Suprapubic skin (tissue), 4 donors: ENCODE data around the gene ERRFI1. TPM values are rescaled to one million over a fixed set of nuclear protein-coding genes. Genes with fewer than 3 reads are reported as not detected.
A peak's percentile ranks its signal among the peaks of the same experiment; 100 is the strongest.
"Not testable (repeated sequence)": the region's sequence is repeated elsewhere in the genome, so short reads cannot be mapped to it uniquely, and the experiment has no call there.

Experiments used
- DNase-seq, 2 donors: peaks; one replicate each; pipeline ENCODE4 v3.0.0-alpha.2; 2019; ENCODE audit warnings: low spot score in 2 of 2
- H3K27ac ChIP-seq: fragments of 200-600 bp; sonication (generic); one replicate; pipeline ENCODE4 v1.5.1; 2019
- H3K27me3 ChIP-seq: fragments of 200-600 bp; sonication (generic); one replicate; pipeline ENCODE4 v1.5.1; 2019
- H3K36me3 ChIP-seq: fragments of 200-600 bp; sonication (generic); one replicate; pipeline ENCODE4 v1.5.1; 2019
- H3K4me1 ChIP-seq: fragments of 200-600 bp; sonication (generic); one replicate; pipeline ENCODE4 v1.5.1; 2019
- H3K4me3 ChIP-seq: fragments of 200-600 bp; sonication (generic); one replicate; pipeline ENCODE4 v1.5.1; 2019; ENCODE audit warnings: mild to moderate bottlenecking
- H3K9me3 ChIP-seq: fragments of 200-600 bp; sonication (generic); one replicate; pipeline ENCODE4 v1.5.1; 2019
- CTCF ChIP-seq, 2 donors: fragments of 200-600 bp in 1 of 2; fragments of 450-650 bp in 1 of 2; sonication (generic) in 1 of 2; IDR thresholded peaks; one replicate each; pipeline ENCODE4 v1.5.1; 2016 to 2019; ENCODE audit warnings: antibody characterized with exemption in 2 of 2, mild to moderate bottlenecking in 1 of 2, moderate library complexity in 1 of 2
- EP300 ChIP-seq: sonication (generic); formaldehyde crosslinking; IDR thresholded peaks from one replicate; pipeline ENCODE4 v1.6.1; 2017; ENCODE audit warnings: antibody characterized with exemption
- POLR2A ChIP-seq, 2 donors: fragments of 450-650 bp; IDR thresholded peaks; one replicate each; pipeline ENCODE4 v1.6.1; 2017; ENCODE audit warnings: antibody characterized with exemption in 2 of 2, mild to moderate bottlenecking in 2 of 2, moderate library complexity in 2 of 2
- POLR2AphosphoS5 ChIP-seq, 3 donors: sonication (generic); formaldehyde crosslinking; IDR thresholded peaks; one replicate each; pipeline ENCODE4 v1.6.1; 2017; ENCODE audit warnings: antibody characterized with exemption in 3 of 3
- WGBS: methylation state at CpG from one replicate; pipeline ENCODE4 v1.1.5; 2018; 5-methylcytosine and 5-hydroxymethylcytosine counted together
- total RNA-seq, 4 donors: library from RNA; depleted of rRNA; stranded (reverse); fragments of >200 nt; gene quantifications; one replicate each; pipeline ENCODE4 v1.1.0, GENCODE V29; 2016

ERRFI1 gene
- total RNA-seq, result 100 to 1,000 TPM; 128 to 312 (median 262) TPM

- Histone ChIP-seq H3K9me3 (no peaks in the 10 kb centered on the region), H3K4me3 (peak within 1 kb of the TSS; percentile 94), H3K4me1 (peaks cover 47% of the 10 kb centered on the region), H3K27me3 (no peaks in the 10 kb centered on the region), H3K36me3 (no peaks in the 10 kb centered on the region), H3K27ac (peak within 1 kb of the TSS; percentile 96)
- DNase-seq, result peak; percentile 95 to 97
- 11% methylated on average over 60 of the region's 98 CpGs for WGBS
- no peak for TF ChIP-seq CTCF (IDR thresholded peaks at IDR 0.05)
- TF ChIP-seq EP300, result peak; percentile 4
- TF ChIP-seq POLR2A (IDR thresholded peaks at IDR 0.05), result peak; percentile 94 to 99
- TF ChIP-seq POLR2AphosphoS5 (IDR thresholded peaks at IDR 0.05), result peak; percentile 54 to 96 (median 75)
These were observed at the start of gene ERRFI1 for GRCh38 chr1:8026153-8026975. ERRFI1 (minus strand) TSS chr1:8026309; CDS start chr1:8015619, 10,690 bp downstream.

- peaks cover 48% of the 10 kb centered on the region for H3K4me1 ChIP-seq
- no peak overlapping the region for H3K4me3 ChIP-seq
- H3K36me3 ChIP-seq, result no peaks in the 10 kb centered on the region
- H3K27me3 ChIP-seq, result no peaks in the 10 kb centered on the region
- TF ChIP-seq POLR2AphosphoS5 (IDR thresholded peaks at IDR 0.05), result no peak
- TF ChIP-seq CTCF (IDR thresholded peaks at IDR 0.05), result no peak
- no peak for TF ChIP-seq POLR2A (IDR thresholded peaks at IDR 0.05)
- H3K9me3 ChIP-seq, result no peaks in the 10 kb centered on the region
- DNase-seq, result no peak
- WGBS, result 80% methylated on average over 10 of the region's 10 CpGs
- H3K27ac ChIP-seq, result no peak overlapping the region
These were observed 49.5 kb upstream of the ERRFI1 start for GRCh38 chr1:8075511-8076051.

GRCh38 chr1:8073112-8073855 is 47.2 kb upstream of the ERRFI1 start:
- TF ChIP-seq POLR2A (IDR thresholded peaks at IDR 0.05), result no peak
- TF ChIP-seq EP300, result no peak
- TF ChIP-seq CTCF (IDR thresholded peaks at IDR 0.05), result no peak
- TF ChIP-seq POLR2AphosphoS5 (IDR thresholded peaks at IDR 0.05), result no peak
- Histone ChIP-seq H3K4me1 (peaks cover 54% of the 10 kb centered on the region), H3K27me3 (no peaks in the 10 kb centered on the region), H3K4me3 (no peak overlapping the region), H3K9me3 (no peaks in the 10 kb centered on the region), H3K27ac (no peak overlapping the region), H3K36me3 (no peaks in the 10 kb centered on the region)
- 58% methylated on average over 7 of the region's 7 CpGs for WGBS
- DNase-seq, result no peak

GRCh38 chr1:8070381-8070811 is 44.3 kb upstream of the ERRFI1 start:
- no peak for DNase-seq
- H3K4me3 ChIP-seq, result peak overlapping the region; percentile 18
- no peak for TF ChIP-seq POLR2AphosphoS5 (IDR thresholded peaks at IDR 0.05)
- TF ChIP-seq POLR2A (IDR thresholded peaks at IDR 0.05), result no peak
- TF ChIP-seq EP300, result no peak
- TF ChIP-seq CTCF (IDR thresholded peaks at IDR 0.05), result no peak
- WGBS, result 33% methylated on average over 10 of the region's 10 CpGs
- H3K9me3 ChIP-seq, result no peaks in the 10 kb centered on the region
- H3K27ac ChIP-seq, result peak overlapping the region; percentile 89
- H3K27me3 ChIP-seq, result no peaks in the 10 kb centered on the region
- no peaks in the 10 kb centered on the region for H3K36me3 ChIP-seq
- H3K4me1 ChIP-seq, result peaks cover 33% of the 10 kb centered on the region

GRCh38 chr1:8069614-8070320 is 43.7 kb upstream of the ERRFI1 start:
- H3K4me3 ChIP-seq, H3K36me3 ChIP-seq, H3K27me3 ChIP-seq, H3K9me3 ChIP-seq, DNase-seq: not testable (repeated sequence)
- H3K27ac ChIP-seq, result peak overlapping the region; percentile 89
- H3K4me1 ChIP-seq, result peaks cover 29% of the 10 kb centered on the region
- WGBS, result 77% methylated on average over 8 of the region's 8 CpGs
